D721Med (cell line): ENCODE measurements around the gene ITGA11.

Experiments
- DNase-seq: peaks from one replicate; pipeline ENCODE4 v3.0.0; 2011; ENCODE audit warnings: low spot score; ENCODE audit not compliant: insufficient read length
- FAIRE-seq: peaks from 2 replicates; lab custom pipeline; 2011; peaks lifted over from hg19 to GRCh38; lab: Jason Lieb, UNC
- CTCF ChIP-seq: IDR thresholded peaks from 2 replicates; pipeline ENCODE4 v1.5.1; 2012; ENCODE audit warnings: mild to moderate bottlenecking, control low read depth; ENCODE audit not compliant: insufficient read depth; ENCODE audit errors: missing control alignments

Gene ITGA11

GRCh38 chr15:68335251-68335650, 96.7 kb downstream of the ITGA11 start:
- TF ChIP-seq CTCF, result no peak
- DNase-seq (no peak), FAIRE-seq (no peak)

GRCh38 chr15:68334661-68335124, 97.3 kb downstream of the ITGA11 start:
- no peak for DNase-seq
- FAIRE-seq, result no peak
- no peak for TF ChIP-seq CTCF

GRCh38 chr15:68333775-68334470, 98.0 kb downstream of the ITGA11 start:
- no peak for DNase-seq

GRCh38 chr15:68332266-68332665, 99.7 kb downstream of the ITGA11 start:
- TF ChIP-seq CTCF, result no peak
- DNase-seq, result no peak
- FAIRE-seq, result no peak

More at GRCh38 chr15:68333775-68334470, 98.0 kb downstream of the ITGA11 start:
- TF ChIP-seq CTCF, result no peak
- no peak for FAIRE-seq

GRCh38 chr15:68330901-68331300, 101.1 kb downstream of the ITGA11 start:
- no peak for DNase-seq
- FAIRE-seq, result no peak
- no peak for TF ChIP-seq CTCF

- TF ChIP-seq CTCF, result no peak
- DNase-seq (no peak), FAIRE-seq (no peak)
Observed at GRCh38 chr15:68330416-68330815, 101.5 kb downstream of the ITGA11 start.

GRCh38 chr15:68328964-68329363, 103.0 kb downstream of the ITGA11 start:
- TF ChIP-seq CTCF, result no peak
- DNase-seq (no peak), FAIRE-seq (no peak)
